ENCODE data around the gene AQP4.

The AQP4 gene

DNA sequence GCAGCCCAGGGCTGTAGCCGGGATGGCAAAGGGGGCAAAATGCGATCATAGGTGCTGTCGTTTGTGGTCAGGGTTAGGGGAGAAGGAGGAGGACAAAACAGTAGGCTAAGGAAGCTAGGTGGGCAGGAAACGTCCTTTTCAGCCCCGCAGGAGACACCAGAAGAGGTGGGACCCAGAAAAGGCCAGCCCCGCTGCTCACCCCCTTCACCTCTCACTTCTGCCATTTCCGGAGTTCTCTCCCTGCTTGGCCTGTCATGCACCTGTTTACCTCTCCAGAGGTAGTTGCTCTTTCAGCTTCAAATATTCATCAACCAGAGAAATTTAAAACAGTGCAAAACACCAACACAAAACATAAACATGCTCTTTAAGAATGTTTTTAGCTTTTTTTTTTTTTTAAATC lies 849 bp downstream of the AQP4 start:
- DNase-seq (ENCODE audit: insufficient read length, low spot score), result no peak
- TF ChIP-seq, protein P1, sequence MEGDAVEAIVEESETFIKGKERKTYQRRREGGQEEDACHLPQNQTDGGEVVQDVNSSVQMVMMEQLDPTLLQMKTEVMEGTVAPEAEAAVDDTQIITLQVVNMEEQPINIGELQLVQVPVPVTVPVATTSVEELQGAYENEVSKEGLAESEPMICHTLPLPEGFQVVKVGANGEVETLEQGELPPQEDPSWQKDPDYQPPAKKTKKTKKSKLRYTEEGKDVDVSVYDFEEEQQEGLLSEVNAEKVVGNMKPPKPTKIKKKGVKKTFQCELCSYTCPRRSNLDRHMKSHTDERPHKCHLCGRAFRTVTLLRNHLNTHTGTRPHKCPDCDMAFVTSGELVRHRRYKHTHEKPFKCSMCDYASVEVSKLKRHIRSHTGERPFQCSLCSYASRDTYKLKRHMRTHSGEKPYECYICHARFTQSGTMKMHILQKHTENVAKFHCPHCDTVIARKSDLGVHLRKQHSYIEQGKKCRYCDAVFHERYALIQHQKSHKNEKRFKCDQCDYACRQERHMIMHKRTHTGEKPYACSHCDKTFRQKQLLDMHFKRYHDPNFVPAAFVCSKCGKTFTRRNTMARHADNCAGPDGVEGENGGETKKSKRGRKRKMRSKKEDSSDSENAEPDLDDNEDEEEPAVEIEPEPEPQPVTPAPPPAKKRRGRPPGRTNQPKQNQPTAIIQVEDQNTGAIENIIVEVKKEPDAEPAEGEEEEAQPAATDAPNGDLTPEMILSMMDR (IDR thresholded peaks at IDR 0.05; ENCODE audit: insufficient read depth, missing control alignments), result no peak
- no peak for FAIRE-seq

DNA sequence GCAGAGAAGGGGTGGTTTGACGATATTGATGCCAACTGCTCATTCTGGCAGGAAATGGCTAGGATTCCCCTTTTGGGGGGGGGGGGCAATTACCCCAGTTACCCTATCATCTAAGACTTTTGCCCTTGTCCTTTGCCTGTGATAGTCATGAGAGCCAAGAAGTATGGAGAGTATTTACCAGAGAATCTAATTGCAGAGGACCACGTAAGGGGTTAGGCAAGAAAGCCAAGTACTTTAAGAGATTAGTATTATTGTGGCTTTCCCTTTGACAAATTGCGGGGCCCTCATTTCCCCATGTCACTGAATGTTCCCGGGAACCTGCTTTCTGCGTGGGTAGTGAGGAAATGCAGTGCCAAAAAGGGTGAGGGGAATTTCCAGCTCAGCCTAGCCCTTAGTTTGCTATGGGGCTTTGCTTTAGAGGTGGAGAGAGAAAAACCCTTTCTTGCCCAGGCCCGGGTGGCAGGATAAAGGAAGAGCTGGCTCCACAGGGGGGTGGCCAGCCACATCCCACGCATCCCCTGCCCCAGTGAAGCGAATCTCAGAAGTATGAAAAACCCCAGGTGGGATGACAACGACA lies 1.5 kb downstream of the AQP4 start:
- TF ChIP-seq, protein P1 (IDR thresholded peaks at IDR 0.05; ENCODE audit: insufficient read depth, missing control alignments), result no peak
- FAIRE-seq (no peak), DNase-seq (ENCODE audit: insufficient read length, low spot score) (no peak)

DNA sequence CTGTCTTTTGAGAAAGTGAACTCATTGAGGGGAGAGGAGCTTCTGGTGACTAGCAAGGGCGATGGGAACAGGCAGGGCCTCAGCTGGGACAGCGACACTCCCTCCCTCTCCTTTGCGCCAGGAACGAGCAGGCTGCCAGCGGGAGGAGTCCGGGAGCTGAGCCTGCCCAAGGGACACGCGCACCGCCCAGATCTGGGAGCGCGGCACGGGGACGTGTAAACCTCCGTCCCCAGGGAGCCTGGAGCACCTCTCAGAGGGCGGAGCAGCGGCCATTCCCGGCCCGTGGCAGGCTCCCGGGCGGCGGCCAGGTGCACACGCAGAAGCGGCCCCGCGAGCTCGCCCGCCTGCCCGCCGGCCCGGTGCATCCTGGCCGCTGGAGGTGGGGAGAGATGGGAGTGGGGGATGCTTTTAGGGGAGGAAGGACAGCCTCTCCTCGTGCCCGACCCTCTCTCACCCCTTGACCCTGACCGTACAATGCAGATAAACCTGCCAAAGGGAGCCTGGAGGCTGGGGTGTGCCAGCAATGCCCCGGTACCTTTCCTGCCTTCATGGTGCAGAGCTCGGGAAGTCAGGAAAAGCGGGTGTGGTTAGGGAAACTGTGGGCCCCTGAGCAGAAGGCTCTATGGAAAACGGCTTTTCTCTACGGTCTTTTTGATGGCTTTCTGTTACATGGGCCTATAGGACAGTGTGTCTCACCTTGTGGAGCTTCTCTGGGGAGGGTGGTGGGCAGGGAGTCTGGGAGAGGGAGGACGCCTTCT lies 2.2 kb downstream of the AQP4 start:
- TF ChIP-seq, protein P1 (IDR thresholded peaks at IDR 0.05; ENCODE audit: insufficient read depth, missing control alignments), result no peak
- DNase-seq (ENCODE audit: insufficient read length, low spot score) (peak; percentile 34), FAIRE-seq (no peak)

DNA sequence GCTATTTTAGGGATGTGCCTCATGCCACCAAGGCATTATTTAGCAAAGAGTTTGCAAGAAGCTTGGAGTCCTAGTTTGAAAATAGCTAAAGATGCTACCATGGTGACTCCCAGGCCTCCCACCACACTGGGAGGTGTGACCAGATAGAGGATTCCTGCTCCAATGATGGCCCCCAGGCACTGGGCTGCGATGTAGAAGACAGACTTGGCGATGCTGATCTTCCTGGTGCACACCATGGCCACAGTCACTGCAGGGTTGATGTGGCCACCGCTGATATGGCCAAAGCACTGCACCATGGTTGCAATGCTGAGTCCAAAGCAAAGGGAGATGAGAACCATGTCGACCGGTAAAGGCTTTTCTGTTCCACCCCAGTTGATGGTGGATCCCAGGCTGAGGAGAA lies 3.4 kb downstream of the AQP4 start:
- TF ChIP-seq, protein P1 (IDR thresholded peaks at IDR 0.05; ENCODE audit: insufficient read depth, missing control alignments), result no peak
- no peak for DNase-seq (ENCODE audit: insufficient read length, low spot score)
- FAIRE-seq, result no peak

DNA sequence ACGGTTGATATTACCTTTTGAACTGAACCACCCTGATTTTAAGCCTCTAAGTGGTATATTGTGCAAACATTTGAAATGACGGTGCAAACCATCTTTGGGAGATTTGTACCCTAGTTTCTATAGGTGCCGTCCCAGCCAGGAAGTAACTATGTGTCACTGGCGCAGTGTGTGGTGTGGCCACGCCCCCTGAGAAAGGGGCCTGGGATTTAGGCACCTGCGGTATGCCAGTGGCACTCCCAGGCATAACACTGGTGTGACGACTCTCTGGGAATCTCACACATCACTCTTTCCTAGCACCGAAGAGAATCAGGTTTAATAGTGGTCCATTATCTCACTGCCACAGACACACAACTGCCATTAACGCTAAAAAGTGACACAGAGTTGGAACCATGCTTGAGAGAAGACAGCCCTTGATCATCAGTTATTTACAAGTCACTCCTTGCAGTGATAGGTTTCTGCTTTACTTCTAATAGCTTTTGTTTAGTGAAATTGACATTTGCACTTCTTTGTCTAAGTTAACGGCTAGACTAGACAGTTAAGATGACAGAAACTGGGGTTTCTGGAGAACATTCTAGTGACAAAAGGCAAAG lies 11.1 kb downstream of the AQP4 start:
- DNase-seq (ENCODE audit: insufficient read length, low spot score) (no peak), FAIRE-seq (peak; percentile 73)
- TF ChIP-seq, protein P1 (IDR thresholded peaks at IDR 0.05; ENCODE audit: insufficient read depth, missing control alignments), result no peak

DNA sequence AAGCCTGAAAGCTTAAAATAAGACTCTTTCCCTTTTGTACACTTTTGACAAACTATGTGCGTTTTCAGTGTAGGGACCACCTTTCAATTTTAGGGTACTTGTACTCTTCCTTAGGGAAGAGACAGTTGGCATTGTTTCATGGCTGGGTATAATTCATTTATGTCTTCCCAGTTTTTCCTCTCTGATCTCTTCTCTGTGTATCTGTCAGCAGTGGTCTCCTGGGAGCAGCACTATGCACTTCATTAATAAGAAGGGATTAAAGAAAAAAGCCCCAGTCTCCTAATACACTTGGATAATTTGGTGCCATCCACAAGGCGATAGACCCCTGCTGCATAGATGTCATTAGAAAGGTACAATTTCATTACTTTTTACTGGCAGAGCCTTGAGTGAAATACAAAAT lies 12.1 kb downstream of the AQP4 start:
- TF ChIP-seq, protein P1 (IDR thresholded peaks at IDR 0.05; ENCODE audit: insufficient read depth, missing control alignments), result no peak
- FAIRE-seq (peak; percentile 72), DNase-seq (ENCODE audit: insufficient read length, low spot score) (no peak)

DNA sequence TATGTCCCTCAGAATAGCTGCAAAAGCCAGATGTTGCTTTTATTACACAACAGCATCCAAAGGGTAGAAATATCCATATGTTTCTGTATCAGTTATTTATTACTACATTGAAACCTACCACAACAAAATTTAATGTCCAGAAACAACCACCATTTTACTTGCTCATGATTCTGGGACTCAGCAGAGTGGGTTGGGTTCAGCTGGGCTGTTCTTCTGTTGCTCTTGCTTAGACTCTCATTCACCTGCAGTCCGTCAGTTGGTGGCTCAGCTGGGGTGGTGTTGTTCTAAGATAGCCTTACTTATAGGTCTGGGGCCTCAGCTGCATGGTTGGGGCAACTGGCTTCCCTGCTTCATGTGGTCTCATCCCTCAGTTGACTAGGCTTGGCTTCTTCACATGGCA lies 21.7 kb downstream of the AQP4 start:
- FAIRE-seq, result no peak
- TF ChIP-seq, protein P1 (IDR thresholded peaks at IDR 0.05; ENCODE audit: insufficient read depth, missing control alignments), result no peak
- DNase-seq (ENCODE audit: insufficient read length, low spot score), result no peak
